RWPE1 (cell line): Measurements from ENCODE around the gene KRTAP9-6.
"Not testable (repeated sequence)": the region's sequence is repeated elsewhere in the genome, so short reads cannot be mapped to it uniquely, and the experiment has no call there.

Source experiments
- CTCF ChIA-PET: fragments of 350-600 bp; sonication (Branson Sonifier 250); formaldehyde crosslinking; extraction: SDS; loops from one replicate; lab custom pipeline; 2021; lab: Yijun Ruan, JAX
- POLR2A ChIA-PET: fragments of 400-600 bp; formaldehyde crosslinking; extraction: SDS; loops from one replicate; lab custom pipeline; 2020; ENCODE audit warnings: antibody characterized with exemption; ENCODE audit not compliant: low non-redundant PET; lab: Yijun Ruan, JAX
- DNase-seq: peaks from one replicate; pipeline ENCODE4 v3.0.0; 2012; ENCODE audit warnings: low spot score
- H3K27ac ChIP-seq: fragments of 450-650 bp; 2 replicates; pipeline ENCODE4 v1.5.1; 2017
- CTCF ChIP-seq: fragments of 450-650 bp; conservative IDR thresholded peaks from 2 replicates; pipeline ENCODE4 v1.5.1; 2017; ENCODE audit warnings: low read depth, mild to moderate bottlenecking

KRTAP9-6 gene

DNA sequence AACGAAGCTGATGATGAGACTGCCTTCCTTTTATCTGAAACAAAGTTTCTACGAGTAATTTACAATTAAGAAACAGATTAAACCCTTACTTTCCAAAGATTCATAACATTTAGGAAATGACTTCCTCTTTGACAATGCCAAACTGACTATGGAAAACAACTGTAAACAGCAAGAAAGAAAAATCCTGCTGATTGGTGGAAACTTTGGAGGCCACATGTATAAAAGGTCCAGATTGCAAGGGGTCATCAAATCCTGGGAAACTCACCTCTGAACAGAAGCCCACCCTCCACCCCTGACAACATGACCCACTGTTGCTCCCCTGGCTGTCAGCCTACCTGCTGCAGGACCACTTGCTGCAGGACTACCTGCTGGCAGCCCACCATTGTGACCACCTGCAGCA is at the start of gene KRTAP9-6:
TSS of gene KRTAP9-6 (plus strand) at position 301 of the 400 bp plus-strand sequence. CDS start at position 301, 0 bp downstream.
- CTCF ChIA-PET = no interaction called here
- POLR2A ChIA-PET = no interaction called here
- DNase-seq = no peak
- H3K27ac ChIP-seq = no peak within 1 kb of the TSS
- no peak for TF ChIP-seq CTCF

DNA sequence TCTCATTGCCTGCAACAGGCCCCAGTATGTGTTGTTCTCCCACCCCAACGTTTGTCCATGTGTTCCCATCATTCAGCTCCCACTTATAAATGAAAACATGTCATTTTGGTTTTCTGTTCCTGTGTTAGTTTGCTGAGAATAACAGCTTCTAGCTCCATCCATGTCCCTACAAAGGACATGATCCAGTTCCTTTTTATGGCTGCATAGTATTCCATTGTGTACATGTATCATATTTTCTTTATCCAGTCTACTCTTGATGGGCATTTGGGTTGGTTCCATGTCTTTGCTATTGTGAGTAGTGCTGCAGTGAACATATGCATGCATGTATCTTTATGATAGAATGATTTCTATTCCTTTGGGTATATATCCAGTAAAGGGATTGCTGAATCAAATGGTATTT is 49.5 kb upstream of the KRTAP9-6 start:
- DNase-seq = no peak
- no peak overlapping the region for H3K27ac ChIP-seq
- ChIA-PET POLR2A (no interaction called here), CTCF (interaction anchor here (0.6 kb wide), 1 partner anchor 37 kb away, joined by 5 read pairs; no protein-coding TSS in a partner anchor)
- TF ChIP-seq CTCF = no peak

DNA sequence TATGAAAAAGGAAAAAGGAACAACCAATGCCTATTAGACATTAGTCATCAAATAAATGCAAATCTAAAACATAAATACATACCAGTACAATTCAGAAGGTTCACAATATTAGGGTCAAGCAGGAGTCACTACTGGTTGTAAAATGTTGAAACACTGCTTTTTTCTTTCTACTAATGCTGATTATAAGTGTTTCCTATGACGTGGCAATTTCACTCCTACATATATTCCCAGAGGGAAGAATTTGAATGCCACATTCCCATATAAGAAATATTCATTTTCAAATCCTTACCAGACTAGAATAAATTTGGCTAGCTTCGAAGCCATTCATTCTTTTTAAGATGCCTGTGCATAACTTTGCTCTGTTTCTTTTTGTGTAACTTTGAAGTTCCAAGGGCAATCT is 41.4 kb upstream of the KRTAP9-6 start:
- TF ChIP-seq CTCF = no peak
- DNase-seq = no peak
- H3K27ac ChIP-seq = no peak overlapping the region
- CTCF ChIA-PET = no interaction called here
- POLR2A ChIA-PET = no interaction called here

DNA sequence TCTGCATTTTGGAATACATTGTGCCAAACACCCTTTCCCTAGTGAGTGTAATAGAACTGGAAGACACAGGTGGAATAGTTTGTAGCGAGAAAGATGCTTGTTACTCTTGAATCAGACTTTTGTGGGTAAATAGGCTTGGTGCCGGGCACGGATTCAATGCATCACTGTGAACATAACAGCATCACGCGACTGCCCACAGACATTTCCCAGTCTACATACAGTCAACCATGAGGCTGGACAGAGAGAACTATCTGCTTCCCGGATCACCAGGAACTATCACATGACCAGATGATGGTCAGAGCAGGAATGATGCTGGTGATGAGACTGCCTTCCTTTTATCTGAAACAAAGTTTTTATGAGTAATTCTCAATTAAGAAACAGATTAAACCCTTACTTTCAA is 39.1 kb upstream of the KRTAP9-6 start:
- POLR2A ChIA-PET = no interaction called here
- CTCF ChIA-PET = no interaction called here
- H3K27ac ChIP-seq = no peak overlapping the region
- no peak for TF ChIP-seq CTCF
- DNase-seq = no peak

DNA sequence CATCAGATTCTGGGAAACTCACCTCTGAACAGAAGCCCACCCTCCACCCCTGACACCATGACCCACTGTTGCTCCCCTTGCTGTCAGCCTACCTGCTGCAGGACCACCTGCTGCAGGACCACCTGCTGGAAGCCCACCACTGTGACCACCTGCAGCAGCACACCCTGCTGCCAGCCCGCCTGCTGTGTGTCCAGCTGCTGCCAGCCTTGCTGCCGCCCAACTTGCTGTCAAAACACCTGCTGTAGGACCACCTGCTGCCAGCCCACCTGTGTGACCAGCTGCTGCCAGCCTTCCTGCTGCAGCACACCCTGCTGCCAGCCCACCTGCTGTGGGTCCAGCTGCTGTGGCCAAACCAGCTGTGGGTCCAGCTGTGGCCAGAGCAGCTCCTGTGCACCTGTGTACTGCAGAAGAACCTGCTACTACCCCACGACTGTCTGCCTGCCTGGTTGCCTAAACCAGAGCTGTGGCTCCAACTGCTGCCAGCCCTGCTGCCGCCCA is 38.5 kb upstream of the KRTAP9-6 start, which contains the start of gene KRTAP9-2:
TSS of gene KRTAP9-2 (plus strand) at position 51 of the 498 bp plus-strand sequence. CDS start at position 58, 7 bp downstream.
- CTCF ChIA-PET, POLR2A ChIA-PET, H3K27ac ChIP-seq, DNase-seq: not testable (repeated sequence)

DNA sequence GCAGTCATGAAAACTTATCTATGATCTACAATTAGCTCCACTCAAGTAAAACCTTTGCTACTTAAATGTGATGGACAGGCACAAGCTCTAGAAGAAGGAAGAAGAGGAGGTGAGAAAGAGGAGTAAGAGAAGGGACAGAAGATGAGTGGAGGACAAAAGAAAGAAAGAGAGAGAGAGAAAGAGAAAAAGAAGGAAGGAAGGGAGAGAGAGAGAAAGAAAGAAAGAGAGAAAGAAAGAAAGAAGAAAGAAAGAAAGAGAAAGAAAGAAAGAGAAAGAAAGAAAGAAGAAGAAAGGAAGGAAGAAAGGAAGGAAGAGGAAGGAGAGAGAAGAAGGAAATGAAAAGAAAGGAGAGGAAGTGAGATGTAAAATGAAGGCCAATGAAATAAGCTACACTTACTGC is 35.1 kb upstream of the KRTAP9-6 start:
- TF ChIP-seq CTCF = no peak
- DNase-seq = no peak
- no peak overlapping the region for H3K27ac ChIP-seq
- CTCF ChIA-PET = no interaction called here
- POLR2A ChIA-PET = no interaction called here

- POLR2A ChIA-PET = no interaction called here
- CTCF ChIA-PET = no interaction called here
- TF ChIP-seq CTCF = no peak
- no peak for DNase-seq
- H3K27ac ChIP-seq = no peak overlapping the region
These were observed 33.4 kb upstream of the KRTAP9-6 start for GRCh38 chr17:41231731-41232130.

GRCh38 chr17:41232399-41233105 is 32.6 kb upstream of the KRTAP9-6 start, which contains the start of gene KRTAP9-3:
Gene KRTAP9-3 (plus strand): TSS chr17:41232449. CDS start chr17:41232502, 53 bp downstream.
- CTCF ChIA-PET, DNase-seq: not testable (repeated sequence)

GRCh38 chr17:41237116-41237515 is 28.1 kb upstream of the KRTAP9-6 start:
- H3K27ac ChIP-seq, DNase-seq, POLR2A ChIA-PET: not testable (repeated sequence)
- CTCF ChIA-PET = interaction anchor here (0.7 kb wide), 1 partner anchor 251 kb away, joined by 3 read pairs; no protein-coding TSS in a partner anchor

More at GRCh38 chr17:41232399-41233105, 32.6 kb upstream of the KRTAP9-6 start, which contains the start of gene KRTAP9-3:
- H3K27ac ChIP-seq, POLR2A ChIA-PET: not testable (repeated sequence)

DNA sequence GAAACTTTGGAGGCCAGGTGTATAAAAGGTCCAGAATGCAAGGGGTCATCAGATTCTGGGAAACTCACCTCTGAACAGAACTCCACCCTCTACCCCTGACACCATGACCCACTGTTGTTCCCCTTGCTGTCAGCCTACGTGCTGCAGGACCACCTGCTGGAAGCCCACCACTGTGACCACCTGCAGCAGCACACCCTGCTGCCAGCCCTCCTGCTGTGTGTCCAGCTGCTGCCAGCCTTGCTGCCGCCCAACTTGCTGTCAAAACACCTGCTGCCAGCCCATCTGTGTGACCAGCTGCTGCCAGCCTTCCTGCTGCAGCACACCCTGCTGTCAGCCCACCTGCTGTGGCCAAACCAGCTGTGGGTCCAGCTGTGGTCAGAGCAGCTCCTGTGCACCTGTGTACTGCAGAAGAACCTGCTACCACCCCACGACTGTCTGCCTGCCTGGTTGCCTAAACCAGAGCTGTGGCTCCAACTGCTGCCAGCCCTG is 27.2 kb upstream of the KRTAP9-6 start, which contains the start of gene KRTAP9-8:
TSS of gene KRTAP9-8 (plus strand) at position 51 of the 489 bp plus-strand sequence. CDS start at position 104, 53 bp downstream.
- POLR2A ChIA-PET, CTCF ChIA-PET, DNase-seq, H3K27ac ChIP-seq: not testable (repeated sequence)
